Measurements from ENCODE around the gene SPTB.

SPTB gene

DNA sequence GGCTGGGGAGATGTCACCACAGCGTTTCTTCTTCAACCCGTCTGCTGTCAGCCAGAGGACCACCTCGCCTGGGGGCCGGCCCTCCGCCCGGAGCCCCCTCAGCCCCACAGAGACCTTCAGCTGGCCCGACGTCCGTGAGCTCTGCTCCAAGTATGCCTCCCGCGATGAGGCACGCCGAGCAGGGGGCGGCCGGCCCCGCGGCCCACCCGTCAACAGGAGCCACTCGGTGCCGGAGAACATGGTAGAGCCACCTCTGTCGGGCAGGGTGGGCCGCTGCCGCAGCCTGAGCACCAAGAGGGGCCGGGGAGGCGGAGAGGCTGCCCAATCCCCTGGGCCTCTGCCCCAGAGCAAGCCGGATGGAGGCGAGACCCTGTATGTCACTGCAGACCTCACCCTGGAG lies 136.6 kb downstream of the SPTB start:
- H3K4me3 ChIP-seq (replicated peaks; ENCODE audit: low read depth, low read length) = no peak overlapping the region
- TF ChIP-seq, protein P1, sequence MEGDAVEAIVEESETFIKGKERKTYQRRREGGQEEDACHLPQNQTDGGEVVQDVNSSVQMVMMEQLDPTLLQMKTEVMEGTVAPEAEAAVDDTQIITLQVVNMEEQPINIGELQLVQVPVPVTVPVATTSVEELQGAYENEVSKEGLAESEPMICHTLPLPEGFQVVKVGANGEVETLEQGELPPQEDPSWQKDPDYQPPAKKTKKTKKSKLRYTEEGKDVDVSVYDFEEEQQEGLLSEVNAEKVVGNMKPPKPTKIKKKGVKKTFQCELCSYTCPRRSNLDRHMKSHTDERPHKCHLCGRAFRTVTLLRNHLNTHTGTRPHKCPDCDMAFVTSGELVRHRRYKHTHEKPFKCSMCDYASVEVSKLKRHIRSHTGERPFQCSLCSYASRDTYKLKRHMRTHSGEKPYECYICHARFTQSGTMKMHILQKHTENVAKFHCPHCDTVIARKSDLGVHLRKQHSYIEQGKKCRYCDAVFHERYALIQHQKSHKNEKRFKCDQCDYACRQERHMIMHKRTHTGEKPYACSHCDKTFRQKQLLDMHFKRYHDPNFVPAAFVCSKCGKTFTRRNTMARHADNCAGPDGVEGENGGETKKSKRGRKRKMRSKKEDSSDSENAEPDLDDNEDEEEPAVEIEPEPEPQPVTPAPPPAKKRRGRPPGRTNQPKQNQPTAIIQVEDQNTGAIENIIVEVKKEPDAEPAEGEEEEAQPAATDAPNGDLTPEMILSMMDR (IDR thresholded peaks at IDR 0.05; ENCODE audit: low read length, missing control alignments) = no peak
- DNase-seq (ENCODE audit: low read depth) = no peak

DNA sequence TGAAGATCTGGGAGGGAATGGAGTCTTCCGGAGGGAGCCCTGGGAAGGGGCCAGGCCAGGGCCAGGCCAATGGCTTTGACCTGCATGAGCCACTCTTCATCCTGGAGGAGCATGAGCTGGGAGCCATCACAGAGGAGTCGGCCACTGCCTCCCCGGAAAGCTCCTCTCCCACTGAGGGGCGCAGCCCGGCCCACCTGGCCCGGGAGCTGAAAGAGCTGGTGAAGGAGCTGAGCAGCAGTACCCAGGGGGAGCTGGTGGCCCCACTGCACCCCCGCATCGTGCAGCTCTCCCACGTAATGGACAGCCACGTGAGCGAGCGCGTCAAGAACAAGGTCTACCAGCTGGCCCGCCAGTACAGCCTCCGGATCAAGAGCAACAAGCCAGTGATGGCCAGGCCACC lies 137.7 kb downstream of the SPTB start:
- DNase-seq (ENCODE audit: low read depth) = no peak
- H3K4me3 ChIP-seq (replicated peaks; ENCODE audit: low read depth, low read length) = no peak overlapping the region
- TF ChIP-seq, protein P1 (IDR thresholded peaks at IDR 0.05; ENCODE audit: low read length, missing control alignments) = no peak

DNA sequence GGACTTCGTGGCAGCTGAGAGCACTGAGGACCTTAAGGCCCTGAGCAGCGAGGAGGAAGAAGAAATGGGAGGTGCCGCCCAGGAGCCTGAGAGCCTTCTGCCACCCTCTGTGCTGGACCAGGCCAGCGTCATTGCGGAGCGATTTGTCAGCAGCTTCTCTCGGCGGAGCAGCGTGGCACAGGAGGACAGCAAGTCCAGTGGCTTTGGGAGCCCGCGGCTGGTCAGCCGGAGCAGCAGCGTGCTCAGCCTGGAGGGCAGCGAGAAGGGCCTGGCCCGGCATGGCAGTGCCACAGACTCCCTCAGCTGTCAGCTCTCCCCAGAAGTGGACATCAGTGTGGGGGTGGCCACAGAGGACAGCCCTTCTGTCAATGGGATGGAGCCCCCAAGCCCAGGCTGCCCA lies 138.5 kb downstream of the SPTB start:
- H3K4me3 ChIP-seq (replicated peaks; ENCODE audit: low read depth, low read length) = no peak overlapping the region
- TF ChIP-seq, protein P1 (IDR thresholded peaks at IDR 0.05; ENCODE audit: low read length, missing control alignments) = no peak
- DNase-seq (ENCODE audit: low read depth) = no peak

DNA sequence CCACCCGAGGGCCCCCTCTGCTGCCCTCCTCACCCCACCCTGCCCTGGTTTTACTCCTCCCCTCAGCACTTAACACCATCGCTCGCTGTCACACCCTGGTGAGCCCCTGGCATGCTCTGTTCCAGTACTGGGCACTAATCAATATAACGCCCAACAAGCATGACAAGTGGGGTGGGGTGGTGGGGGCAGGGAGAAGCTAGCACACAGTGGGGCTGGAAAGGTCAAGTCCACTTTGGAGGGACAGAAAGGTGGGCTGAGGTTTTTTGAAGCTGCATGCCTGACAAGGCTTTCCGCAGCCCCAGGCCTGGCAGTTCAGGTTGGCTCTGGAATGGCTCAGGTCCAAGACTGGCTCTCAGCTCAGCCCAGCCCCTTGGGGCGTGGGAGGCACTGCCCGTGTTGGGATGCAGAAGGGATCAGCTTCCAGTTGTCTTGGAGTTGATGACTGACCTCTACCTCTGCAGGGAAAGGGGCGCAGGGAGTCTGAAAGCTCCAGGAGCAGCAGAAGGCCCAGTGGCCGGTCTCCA lies 141.4 kb downstream of the SPTB start:
- no peak for DNase-seq (ENCODE audit: low read depth)
- TF ChIP-seq, protein P1 (IDR thresholded peaks at IDR 0.05; ENCODE audit: low read length, missing control alignments) = no peak
- H3K4me3 ChIP-seq (replicated peaks; ENCODE audit: low read depth, low read length) = no peak overlapping the region

DNA sequence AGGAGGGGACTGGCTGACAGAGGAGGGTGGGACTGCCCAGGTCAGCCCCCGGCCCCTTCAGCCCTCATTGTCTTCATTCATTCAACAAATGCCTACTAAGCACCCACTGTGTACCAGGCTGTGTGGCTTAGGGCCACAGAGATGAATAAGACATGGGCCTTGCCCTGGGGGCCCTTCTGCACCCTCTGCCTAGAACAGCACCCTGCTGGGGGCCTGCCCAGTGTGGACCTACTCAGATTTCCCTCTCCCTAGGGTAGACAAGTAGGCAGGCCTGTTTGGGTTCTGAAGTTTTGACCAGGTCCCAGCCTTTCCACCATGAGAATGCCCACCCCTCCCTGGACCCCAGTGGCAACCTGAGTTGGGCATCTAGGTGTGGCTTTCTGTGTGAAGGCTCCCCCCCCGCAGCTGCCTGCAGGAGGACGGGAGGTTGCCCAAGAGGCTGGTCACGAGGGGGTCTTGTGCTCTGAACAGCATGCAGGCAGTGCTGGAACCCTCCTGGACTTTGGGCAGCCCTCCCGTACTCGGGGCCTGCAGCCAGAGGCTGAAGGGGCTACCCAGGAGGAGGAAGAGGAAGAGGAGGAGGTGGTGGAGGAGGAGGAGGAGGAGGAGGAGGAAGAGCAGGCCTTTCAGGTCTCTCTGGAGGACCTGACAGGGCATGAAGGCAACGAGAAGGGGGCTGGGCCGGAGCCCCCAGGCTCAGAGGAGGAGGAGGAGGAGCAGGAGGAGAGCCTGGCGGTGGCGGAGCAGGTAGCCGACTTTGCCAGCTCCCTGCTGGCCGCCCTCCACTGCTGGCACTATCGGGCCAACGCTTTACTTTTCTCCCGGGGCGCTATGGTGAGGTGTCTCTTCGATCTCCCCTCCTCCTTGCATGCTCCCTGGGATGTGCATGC lies 142.1 kb downstream of the SPTB start:
- TF ChIP-seq, protein P1 (IDR thresholded peaks at IDR 0.05; ENCODE audit: low read length, missing control alignments) = no peak
- DNase-seq (ENCODE audit: low read depth) = no peak
- H3K4me3 ChIP-seq (replicated peaks; ENCODE audit: low read depth, low read length) = no peak overlapping the region

DNA sequence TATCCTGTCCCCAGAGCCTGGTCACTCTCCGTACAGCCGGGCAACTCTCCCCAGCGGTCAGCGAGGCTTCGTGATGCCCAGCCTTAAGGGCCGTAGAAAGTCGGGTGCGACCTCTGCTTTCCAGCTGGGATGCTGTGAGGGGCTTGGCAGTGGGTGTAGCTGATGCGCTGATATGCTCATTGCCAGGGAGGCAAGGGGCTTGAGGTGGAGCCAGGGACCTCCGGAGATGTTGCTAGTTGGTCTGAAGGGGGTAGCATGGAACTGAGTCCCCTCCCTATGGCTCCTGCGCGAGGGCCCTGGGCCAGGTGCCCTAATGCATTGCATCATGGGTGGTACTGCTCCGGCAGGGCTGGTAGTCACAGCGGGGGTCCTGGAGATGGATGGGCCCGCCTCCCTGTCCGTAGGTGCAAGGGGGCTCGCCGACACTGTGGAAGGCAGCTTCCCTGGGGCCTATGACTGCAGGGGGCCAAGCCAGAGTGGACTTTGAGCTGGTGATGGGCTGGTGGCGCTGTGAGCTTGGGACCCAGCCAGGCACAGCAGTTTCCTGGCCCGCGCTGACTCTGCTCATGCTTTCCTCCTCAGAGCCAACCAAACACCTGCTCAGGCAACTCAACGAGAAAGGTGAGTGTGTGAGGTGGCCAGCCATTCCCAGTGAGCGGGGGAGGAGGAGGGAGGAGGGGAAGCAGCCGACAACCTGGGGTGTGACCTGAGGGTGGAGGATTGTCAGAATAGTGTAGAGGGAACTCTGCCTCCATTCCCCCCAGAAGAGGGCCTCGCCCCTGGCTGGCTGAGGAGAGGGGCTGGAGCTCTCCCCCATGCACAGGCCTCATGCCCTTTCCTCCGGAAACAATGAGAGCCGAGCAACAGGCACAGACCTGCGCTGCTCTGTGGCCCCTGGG lies 143.2 kb downstream of the SPTB start:
- DNase-seq (ENCODE audit: low read depth) = no peak
- no peak overlapping the region for H3K4me3 ChIP-seq (replicated peaks; ENCODE audit: low read depth, low read length)
- TF ChIP-seq, protein P1 (IDR thresholded peaks at IDR 0.05; ENCODE audit: low read length, missing control alignments) = no peak

Data from fibroblast of pulmonary artery (primary cell).